Diencephalon (tissue), 1 donor: ENCODE measurements around the gene KRTAP2-2. TPM values are rescaled to one million over a fixed set of nuclear protein-coding genes. Genes with fewer than 3 reads are reported as not detected.

ENCODE experiments used
- small RNA-seq: library from RNA; depleted of rRNA; stranded (forward); fragments of <200 nt; gene quantifications from one replicate; pipeline ENCODE3, GENCODE V24; 2014
- total RNA-seq: library from RNA; depleted of rRNA; stranded (reverse); fragments of >200 nt; gene quantifications from one replicate; pipeline ENCODE4 v1.2.3, GENCODE V29; 2014

Gene KRTAP2-2, protein sequence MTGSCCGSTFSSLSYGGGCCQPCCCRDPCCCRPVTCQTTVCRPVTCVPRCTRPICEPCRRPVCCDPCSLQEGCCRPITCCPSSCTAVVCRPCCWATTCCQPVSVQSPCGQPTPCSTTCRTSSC
- not detected for total RNA-seq

DNA sequence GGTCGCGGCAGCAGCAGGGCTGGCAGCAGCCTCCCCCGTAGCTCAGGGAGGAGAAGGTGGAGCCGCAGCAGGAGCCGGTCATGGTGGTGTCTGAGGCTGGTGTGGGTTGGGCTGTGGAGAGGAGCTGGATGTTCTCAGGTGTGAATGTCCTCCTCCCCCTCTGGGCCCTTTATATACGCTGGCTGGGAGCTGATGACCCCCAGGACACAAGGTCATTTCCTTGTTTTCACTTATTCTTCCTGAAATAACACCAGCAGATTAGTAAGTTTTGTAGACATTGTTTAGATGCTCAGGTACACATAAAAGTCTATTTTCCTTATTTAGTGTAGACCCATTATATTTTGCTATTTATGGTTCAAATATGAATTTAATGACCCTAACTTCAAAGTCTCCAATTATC, at the start of gene KRTAP2-2:
Gene KRTAP2-2 (minus strand): TSS at position 101 of the 400 bp plus-strand sequence. CDS start 19 bp downstream, at position 82.

DNA sequence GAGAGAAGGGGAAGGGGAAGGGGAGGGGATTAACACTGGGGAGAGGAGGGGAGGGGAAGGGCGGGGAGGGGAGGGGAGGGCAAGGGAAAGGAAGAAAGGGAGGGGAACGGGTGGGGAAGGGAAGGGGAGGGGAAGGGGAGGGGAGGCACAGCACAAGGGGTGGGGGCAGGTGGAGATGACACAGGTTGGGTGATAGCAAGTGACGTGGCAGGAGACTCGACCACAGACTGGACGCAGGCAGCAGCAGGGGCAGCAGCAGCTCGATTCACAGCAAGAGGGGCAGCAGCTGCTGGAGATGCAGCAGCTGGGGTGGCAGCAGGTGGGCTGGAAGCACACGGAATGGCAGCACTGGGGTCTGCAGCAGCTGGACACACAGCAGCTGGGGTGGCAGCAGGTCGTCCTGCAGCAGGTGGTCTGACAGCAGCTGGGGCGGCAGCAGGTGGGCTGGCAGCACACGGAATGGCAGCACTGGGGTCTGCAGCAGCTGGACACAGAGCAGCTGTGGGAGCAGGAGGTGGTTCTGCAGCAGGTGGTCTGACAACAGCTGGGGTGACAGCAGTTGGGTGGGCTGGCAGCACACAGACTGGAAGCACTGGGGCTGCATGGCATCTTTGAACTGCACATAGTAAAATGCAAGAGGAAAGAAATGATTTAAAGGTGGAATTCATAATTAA, 46.7 kb upstream of the KRTAP2-2 start, which contains the start of gene KRTAP4-16:
Gene KRTAP4-16 (minus strand): TSS at position 624 of the 674 bp plus-strand sequence. CDS start 0 bp downstream, at position 624.

DNA sequence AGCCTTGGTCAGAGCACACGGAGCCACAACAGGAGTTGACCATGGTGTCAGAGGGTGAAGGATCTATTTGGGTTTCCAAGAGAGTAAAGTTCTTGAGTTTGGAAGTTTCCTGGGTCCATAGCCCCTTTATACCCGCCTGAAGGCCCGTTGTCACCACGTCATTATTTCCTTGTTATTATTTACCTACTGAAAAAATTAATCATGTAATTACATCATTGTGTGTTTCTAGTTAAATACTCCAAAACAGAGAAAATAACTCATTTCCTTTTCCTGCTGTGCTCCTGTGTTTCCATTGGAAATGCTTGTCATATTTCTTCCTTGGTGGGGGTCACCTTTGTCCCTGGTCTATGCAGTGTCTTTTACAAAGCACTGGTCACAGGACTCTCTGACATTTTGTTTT, 43.0 kb upstream of the KRTAP2-2 start, which contains the start of gene KRTAP4-8:
Gene KRTAP4-8 (minus strand): TSS at position 101 of the 400 bp plus-strand sequence. CDS start 58 bp downstream, at position 43.

DNA sequence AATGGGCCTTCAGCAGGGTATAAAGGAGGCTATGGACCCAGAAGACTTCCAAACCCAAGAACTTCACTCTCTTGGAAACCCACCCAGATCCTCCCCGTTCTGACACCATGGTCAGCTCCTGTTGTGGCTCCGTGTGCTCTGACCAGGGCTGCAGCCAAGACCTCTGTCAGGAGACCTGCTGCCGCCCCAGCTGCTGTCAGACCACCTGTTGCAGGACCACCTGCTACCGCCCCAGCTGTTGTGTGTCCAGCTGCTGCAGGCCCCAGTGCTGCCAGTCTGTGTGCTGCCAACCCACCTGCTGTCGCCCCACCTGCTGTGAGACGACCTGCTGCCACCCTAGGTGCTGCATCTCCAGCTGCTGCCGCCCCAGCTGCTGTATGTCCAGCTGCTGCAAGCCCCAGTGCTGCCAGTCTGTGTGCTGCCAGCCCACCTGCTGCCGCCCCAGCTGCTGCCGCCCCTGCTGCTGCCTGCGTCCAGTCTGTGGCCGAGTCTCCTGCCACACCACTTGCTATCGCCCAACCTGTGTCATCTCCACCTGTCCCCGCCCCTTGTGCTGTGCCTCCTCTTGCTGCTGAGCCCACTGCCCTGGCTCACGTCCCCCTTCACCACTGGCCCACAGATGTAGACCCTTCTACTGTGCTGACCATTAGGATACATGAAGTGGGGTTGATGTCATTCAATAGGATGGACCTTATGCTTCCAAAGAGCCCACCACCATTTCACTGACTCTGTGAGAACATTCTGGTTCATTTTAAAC, 29.2 kb upstream of the KRTAP2-2 start, which contains the start of gene KRTAP4-7:
Gene KRTAP4-7 (plus strand): TSS at position 51 of the 757 bp plus-strand sequence. CDS start 57 bp downstream, at position 108.

DNA sequence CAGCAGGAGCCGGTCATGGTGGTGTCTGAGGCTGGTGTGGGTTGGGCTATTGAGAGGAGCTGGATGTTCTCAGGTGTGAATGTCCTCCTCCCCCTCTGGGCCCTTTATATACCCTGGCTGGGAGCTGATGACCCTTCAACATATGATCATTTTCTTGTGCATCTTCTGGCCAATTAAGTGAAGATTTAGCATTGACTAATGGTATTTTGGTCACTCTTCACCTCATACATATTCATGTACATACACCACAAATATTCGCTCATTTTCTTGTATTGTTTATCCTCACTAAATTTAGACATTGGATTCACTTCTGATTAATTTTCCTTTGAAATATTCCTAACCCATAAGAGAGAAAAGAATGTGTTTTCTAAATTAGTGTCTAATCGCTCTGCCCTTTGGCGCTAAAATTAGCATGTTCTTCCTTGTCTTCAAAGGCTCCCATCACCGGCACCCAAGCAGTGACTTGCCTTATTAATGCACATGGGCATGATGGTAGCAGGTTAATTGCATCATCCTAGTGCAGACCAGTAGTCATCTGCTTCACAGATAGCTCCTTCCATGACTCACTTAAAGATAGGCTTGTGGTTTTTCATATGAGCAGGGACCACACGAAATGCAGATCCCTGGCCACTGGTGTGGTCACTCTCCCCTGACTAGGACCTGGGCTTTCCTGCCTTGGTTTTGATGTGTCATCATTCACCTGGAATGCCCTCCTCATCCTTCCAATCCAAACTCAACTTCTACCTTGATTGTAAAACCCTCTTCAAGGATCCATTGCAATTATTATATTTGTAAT, 11.0 kb upstream of the KRTAP2-2 start, which contains the start of gene KRTAP2-4:
Gene KRTAP2-4 (minus strand): TSS at position 51 of the 796 bp plus-strand sequence. CDS start 34 bp downstream, at position 17.

DNA sequence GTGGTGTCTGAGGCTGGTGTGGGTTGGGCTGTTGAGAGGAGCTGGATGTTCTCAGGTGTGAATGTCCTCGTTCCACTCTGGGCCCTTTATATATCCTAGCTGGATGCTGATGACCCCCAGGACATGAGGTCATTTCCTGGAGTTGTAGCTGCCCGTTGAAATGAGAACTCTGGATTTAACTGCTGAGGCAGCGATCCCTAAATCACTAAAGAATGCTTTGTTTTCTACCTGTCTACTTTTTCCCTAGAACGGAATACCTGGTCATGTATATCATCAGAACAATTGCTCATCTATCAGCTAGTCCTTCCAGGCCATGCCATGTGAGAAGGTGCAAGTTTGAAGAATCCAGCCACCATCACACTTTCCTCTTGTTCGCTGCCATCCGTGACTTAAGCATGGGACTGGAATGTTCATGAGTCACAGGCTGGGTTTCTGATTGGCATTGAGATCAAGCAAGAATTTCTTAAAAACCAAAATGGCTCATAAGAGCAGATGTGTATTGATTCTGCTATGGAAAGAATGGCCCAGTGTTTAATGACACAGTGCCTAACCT, 5.1 kb upstream of the KRTAP2-2 start, which contains the start of gene KRTAP2-3:
Gene KRTAP2-3 (minus strand): TSS at position 63 of the 553 bp plus-strand sequence. CDS start 64 bp downstream, outside the sequence.

DNA sequence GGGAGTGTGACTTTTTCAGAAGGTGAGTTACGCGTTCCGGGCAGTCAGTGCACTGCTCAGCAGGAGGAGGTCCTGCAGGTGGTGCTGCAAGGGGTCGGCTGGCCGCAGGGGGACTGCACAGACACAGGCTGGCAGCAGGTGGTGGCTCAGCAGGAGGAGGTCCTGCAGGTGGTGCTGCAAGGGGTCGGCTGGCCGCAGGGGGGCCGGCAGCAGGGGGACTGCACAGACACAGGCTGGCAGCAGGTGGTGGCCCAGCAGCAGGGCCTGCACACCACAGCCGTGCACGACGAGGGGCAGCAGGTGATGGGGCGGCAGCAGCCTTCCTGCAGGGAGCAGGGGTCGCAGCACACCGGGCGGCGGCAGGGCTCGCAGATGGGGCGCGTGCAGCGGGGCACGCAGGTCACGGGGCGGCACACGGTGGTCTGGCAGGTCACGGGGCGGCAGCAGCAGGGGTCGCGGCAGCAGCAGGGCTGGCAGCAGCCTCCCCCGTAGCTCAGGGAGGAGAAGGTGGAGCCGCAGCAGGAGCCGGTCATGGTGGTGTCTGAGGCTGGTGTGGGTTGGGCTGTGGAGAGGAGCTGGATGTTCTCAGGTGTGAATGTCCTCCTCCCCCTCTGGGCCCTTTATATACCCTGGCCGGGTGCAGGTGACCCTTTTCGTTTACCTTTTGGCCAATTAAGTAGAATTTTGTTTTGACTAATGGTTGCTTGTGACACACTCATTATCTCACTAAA, 8.1 kb downstream of the KRTAP2-2 start, which contains the start of gene KRTAP2-1:
Gene KRTAP2-1 (minus strand): TSS at position 582 of the 731 bp plus-strand sequence. CDS start 49 bp downstream, at position 533.

DNA sequence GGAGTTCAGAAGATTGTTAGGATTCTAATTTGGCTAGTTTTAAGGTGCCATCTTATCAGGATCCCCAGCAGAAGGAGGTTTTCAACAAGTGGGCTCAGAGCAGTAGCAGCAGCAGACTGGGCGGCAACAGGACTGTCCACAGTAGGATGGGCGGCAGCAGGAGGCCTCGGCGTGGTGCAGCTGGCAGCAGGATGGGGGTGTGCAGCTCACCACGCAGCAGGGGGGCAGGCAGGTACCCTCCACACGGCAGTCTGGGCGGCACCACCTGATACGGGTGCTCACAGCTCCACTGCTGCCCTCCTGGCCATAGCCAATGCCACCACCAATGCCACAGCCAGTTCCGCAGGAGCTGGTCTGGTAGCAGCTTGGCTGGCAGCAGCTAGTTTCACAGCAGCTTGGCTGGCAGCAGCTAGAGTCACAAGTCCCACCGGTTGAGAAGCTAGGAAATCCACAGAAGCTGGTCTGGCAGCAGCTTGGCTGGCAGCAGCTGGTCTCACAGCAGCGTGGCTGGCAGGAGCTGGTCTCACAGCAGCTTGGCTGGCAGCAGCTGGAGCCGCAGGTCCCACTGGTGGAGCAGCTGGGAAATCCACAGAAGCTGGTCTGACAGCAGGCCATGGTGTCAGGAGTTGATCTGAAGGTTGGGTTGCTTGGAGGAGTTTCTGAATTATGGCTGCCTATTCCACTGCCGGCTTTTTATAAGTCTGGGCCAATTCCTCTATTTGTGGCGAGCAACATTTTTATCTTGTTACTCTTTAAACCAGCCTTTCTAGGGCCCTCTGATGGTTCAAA, 14.1 kb downstream of the KRTAP2-2 start, which contains the start of gene KRTAP1-1:
Gene KRTAP1-1 (minus strand): TSS at position 668 of the 789 bp plus-strand sequence. CDS start 53 bp downstream, at position 615.

DNA sequence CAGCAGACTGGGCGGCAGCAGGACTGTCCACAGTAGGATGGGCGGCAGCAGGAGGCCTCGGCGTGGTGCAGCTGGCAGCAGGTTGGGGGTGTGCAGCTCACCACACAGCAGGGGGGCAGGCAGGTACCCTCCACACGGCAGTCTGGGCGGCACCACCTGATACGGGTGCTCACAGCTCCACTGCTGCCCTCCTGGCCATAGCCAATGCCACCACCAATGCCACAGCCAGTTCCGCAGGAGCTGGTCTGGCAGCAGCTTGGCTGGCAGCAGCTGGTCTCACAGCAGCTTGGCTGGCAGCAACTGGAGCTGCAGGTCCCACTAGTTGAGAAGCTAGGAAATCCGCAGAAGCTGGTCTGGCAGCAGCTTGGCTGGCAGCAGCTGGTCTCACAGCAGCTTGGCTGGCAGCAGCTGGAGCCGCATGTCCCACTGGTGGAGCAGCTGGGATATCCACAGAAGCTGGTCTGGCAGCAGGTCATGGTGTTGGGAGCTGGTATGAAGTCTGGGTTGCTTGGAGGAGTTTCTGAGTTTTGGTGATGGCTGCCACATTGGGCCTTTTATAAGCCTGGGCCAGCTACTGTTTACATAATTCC, 20.6 kb downstream of the KRTAP2-2 start, which contains the start of gene KRTAP1-3:
Gene KRTAP1-3 (minus strand): TSS at position 529 of the 590 bp plus-strand sequence. CDS start 53 bp downstream, at position 476.

DNA sequence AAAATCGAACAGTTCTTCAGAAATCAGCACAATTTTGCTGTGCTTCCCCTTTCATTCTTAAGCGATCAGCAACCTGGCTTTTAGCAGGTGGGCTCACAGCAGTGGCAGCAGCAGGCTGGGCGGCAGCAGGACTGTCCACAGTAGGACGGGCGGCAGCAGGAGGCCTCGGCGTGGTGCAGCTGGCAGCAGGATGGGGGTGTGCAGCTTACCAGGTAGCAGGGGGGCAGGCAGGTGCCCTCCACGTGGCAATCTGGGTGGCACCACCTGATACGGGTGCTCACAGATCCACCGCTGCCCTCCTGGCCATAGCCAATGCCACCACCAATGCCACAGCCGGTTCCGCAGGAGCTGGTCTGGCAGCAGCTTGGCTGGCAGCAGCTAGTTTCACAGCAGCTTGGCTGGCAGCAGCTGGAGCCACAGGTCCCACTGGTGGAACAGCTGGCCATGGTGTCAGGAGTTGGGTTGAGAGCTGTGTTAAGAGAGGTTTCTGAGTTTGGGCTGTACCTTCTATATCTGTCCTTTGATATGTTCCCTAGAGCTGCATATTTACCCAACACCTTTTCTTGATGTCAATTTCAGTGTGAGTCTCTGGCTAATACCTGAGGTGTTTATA, 25.3 kb downstream of the KRTAP2-2 start, which contains the start of gene KRTAP1-4:
Gene KRTAP1-4 (minus strand): TSS at position 563 of the 613 bp plus-strand sequence. CDS start 117 bp downstream, at position 446.

DNA sequence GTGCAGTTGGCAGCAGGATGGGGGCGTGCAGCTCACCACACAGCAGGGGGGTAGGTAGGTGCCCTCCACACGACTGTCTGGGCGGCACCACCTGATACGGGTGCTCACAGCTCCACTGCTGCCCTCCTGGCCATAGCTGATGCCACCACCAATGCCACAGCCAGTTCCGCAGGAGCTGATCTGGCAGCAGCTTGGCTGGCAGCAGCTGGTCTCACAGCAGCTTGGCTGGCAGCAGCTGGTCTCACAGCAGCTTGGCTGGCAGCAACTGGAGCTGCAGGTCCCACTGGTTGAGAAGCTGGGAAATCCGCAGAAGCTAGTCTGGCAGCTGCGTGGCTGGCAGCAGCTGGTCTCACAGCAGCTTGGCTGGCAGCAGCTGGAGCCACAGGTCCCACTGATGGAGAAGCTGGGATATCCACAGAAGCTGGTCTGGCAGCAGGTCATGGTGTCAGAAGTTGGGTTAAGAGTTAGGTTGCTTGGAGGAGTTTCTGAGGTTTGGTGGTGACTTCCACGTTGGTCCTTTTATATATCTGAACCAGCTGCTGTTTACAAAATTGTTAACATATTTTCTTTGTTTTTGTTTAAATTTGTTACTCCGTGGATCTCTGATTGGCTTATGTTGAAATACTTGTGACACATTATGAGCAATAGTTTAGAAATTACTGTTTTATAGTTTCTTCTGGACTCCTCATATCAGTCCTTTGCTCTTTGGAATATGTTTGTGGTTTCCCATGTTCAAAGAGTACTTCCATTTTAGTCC, 28.1 kb downstream of the KRTAP2-2 start, which contains the start of gene KRTAP1-5:
Gene KRTAP1-5 (minus strand): TSS at position 494 of the 757 bp plus-strand sequence. CDS start 53 bp downstream, at position 441.

DNA sequence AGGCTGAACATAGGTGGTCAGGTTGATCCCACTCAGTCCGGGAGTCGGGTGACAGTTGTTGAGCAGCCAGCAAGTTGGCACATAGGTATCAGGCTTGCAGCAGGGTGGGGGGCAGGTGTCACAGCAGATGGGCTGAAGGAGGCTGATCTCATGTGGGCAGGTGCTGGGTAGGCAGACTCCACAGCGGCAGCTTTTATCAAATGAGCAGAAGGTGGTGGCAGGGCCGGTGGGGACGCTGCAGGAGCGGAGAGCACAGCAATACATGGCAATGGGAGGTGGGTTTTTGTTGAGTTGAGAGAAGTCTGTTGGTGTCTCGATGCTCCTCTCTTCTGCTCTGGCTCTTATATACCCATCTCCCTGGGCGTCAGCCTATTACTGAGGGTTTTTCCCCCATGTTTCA, 46.2 kb downstream of the KRTAP2-2 start, which contains the start of gene KRTAP3-1:
Gene KRTAP3-1 (minus strand): TSS at position 318 of the 400 bp plus-strand sequence. CDS start 54 bp downstream, at position 264.

Small RNAs within 50 kb of the gene (small RNA-seq; reads per million reads assigned to genes)
- not detected for gene KRTAP3-4P

Other genes starting within 250 kb of the KRTAP2-2 start
- gene KRT10, start 232.6 kb downstream of the KRTAP2-2 start, total RNA-seq: 2.8 TPM
- gene KRT12, start 188.0 kb downstream of the KRTAP2-2 start, total RNA-seq: not detected
- gene KRT20, start 170.0 kb downstream of the KRTAP2-2 start, total RNA-seq: not detected
- gene KRT23, start 117.6 kb downstream of the KRTAP2-2 start, total RNA-seq: 0.46 TPM
- not detected for gene KRT39, start 88.3 kb downstream of the KRTAP2-2 start, total RNA-seq
- gene KRT40, start 70.9 kb downstream of the KRTAP2-2 start, total RNA-seq: not detected
- gene KRTAP3-3, start 61.1 kb downstream of the KRTAP2-2 start, total RNA-seq: not detected
- gene KRTAP3-2, start 55.3 kb downstream of the KRTAP2-2 start, total RNA-seq: not detected
- not detected for gene KRTAP3-1, start 46.1 kb downstream of the KRTAP2-2 start, total RNA-seq
- not detected for gene KRTAP1-5, start 28.0 kb downstream of the KRTAP2-2 start, total RNA-seq
- gene KRTAP1-4, start 25.0 kb downstream of the KRTAP2-2 start, total RNA-seq: not detected
- not detected for gene KRTAP1-3, start 20.4 kb downstream of the KRTAP2-2 start, total RNA-seq
- gene KRTAP1-1, start 13.8 kb downstream of the KRTAP2-2 start, total RNA-seq: not detected
- not detected for gene KRTAP2-1, start 7.9 kb downstream of the KRTAP2-2 start, total RNA-seq
- not detected for gene KRTAP2-3, start 4.9 kb upstream of the KRTAP2-2 start, total RNA-seq
- gene KRTAP2-4, start 10.6 kb upstream of the KRTAP2-2 start, total RNA-seq: not detected
- gene KRTAP4-7, start 28.9 kb upstream of the KRTAP2-2 start, total RNA-seq: not detected
- not detected for gene KRTAP4-8, start 42.9 kb upstream of the KRTAP2-2 start, total RNA-seq
- not detected for gene KRTAP4-16, start 47.0 kb upstream of the KRTAP2-2 start, total RNA-seq
- gene KRTAP4-9, start 50.2 kb upstream of the KRTAP2-2 start, total RNA-seq: not detected
- gene KRTAP4-11, start 63.1 kb upstream of the KRTAP2-2 start, total RNA-seq: not detected
- not detected for gene KRTAP4-12, start 69.0 kb upstream of the KRTAP2-2 start, total RNA-seq
- gene KRTAP4-6, start 85.3 kb upstream of the KRTAP2-2 start, total RNA-seq: not detected
- not detected for gene KRTAP4-5, start 94.6 kb upstream of the KRTAP2-2 start, total RNA-seq
- gene KRTAP4-4, start 105.5 kb upstream of the KRTAP2-2 start, total RNA-seq: not detected
- gene KRTAP4-3, start 113.0 kb upstream of the KRTAP2-2 start, total RNA-seq: not detected
- not detected for gene KRTAP4-2, start 123.0 kb upstream of the KRTAP2-2 start, total RNA-seq
- gene KRTAP4-1, start 129.7 kb upstream of the KRTAP2-2 start, total RNA-seq: not detected
- gene KRTAP9-1, start 134.7 kb upstream of the KRTAP2-2 start, total RNA-seq: not detected
- not detected for gene KRTAP9-2, start 171.4 kb upstream of the KRTAP2-2 start, total RNA-seq
- not detected for gene KRTAP9-3, start 177.2 kb upstream of the KRTAP2-2 start, total RNA-seq
- gene KRTAP9-8, start 182.8 kb upstream of the KRTAP2-2 start, total RNA-seq: not detected
- not detected for gene KRTAP9-4, start 194.5 kb upstream of the KRTAP2-2 start, total RNA-seq
- not detected for gene KRTAP9-9, start 200.2 kb upstream of the KRTAP2-2 start, total RNA-seq
- gene KRTAP9-6, start 210.1 kb upstream of the KRTAP2-2 start, total RNA-seq: not detected
- not detected for gene KRTAP9-7, start 220.5 kb upstream of the KRTAP2-2 start, total RNA-seq
- gene KRTAP29-1, start 247.6 kb upstream of the KRTAP2-2 start, total RNA-seq: not detected